Breast epithelium (tissue), 4 donors: ENCODE data around the gene ATG5. TPM values are rescaled to one million over a fixed set of nuclear protein-coding genes. Genes with fewer than 3 reads are reported as not detected.

ENCODE experiments used
- DNase-seq, 2 donors: peaks; one replicate each; pipeline ENCODE4 v3.0.0-alpha.2; 2019; ENCODE audit warnings: low spot score in 2 of 2
- H3K27ac ChIP-seq, 2 donors: fragments of 200-600 bp; sonication (generic) in 1 of 2; one replicate each; pipeline ENCODE4 v1.5.1; 2016 to 2019; ENCODE audit warnings: mild to moderate bottlenecking in 1 of 2
- H3K27me3 ChIP-seq, 2 donors: fragments of 200-600 bp; sonication (generic) in 1 of 2; one replicate each; pipeline versions ENCODE4 v1.5.1 to v1.6.0; 2017 to 2019; ENCODE audit warnings: control low read depth in 1 of 2, mild to moderate bottlenecking in 1 of 2
- H3K36me3 ChIP-seq: fragments of 200-600 bp; one replicate; pipeline ENCODE4 v1.5.1; 2019
- H3K4me1 ChIP-seq, 2 donors: fragments of 200-600 bp; sonication (generic); one replicate each; pipeline ENCODE4 v1.5.1; 2016 to 2019; ENCODE audit warnings: control low read depth in 1 of 2
- H3K4me3 ChIP-seq, 3 donors: fragments of 200-600 bp; sonication (generic); 1 replicate in 2 of 3; 2 replicates in 1 of 3; pipeline ENCODE4 v1.5.1; 2016 to 2019; ENCODE audit warnings: mild to moderate bottlenecking in 3 of 3, moderate library complexity in 2 of 3
- H3K9me3 ChIP-seq, 2 donors: fragments of 200-600 bp; sonication (generic) in 1 of 2; one replicate each; pipeline ENCODE4 v1.5.1; 2016 to 2019; ENCODE audit warnings: control low read depth in 1 of 2
- POLR2A ChIP-seq: fragments of 450-650 bp; IDR thresholded peaks from one replicate; pipeline ENCODE4 v1.6.1; 2016; ENCODE audit warnings: antibody characterized with exemption, mild to moderate bottlenecking, moderate library complexity
- POLR2AphosphoS5 ChIP-seq, 3 donors: sonication (generic); formaldehyde crosslinking; IDR thresholded peaks; one replicate each; pipeline ENCODE4 v1.6.1; 2017; ENCODE audit warnings: antibody characterized with exemption in 3 of 3
- intact Hi-C: fragments of 100-400 bp; cut with DNase I; formaldehyde crosslinking; loops from one replicate; pipeline ENCODE4 v1.15.1; 2023; ENCODE audit warnings: low total_unique reads
- total RNA-seq, 3 donors: library from RNA; depleted of rRNA; stranded (reverse); fragments of >200 nt; gene quantifications; one replicate each; pipeline ENCODE4 v1.1.0, GENCODE V29; 2016
- TF ChIP-seq, protein P1 (sequence below), 3 donors: fragments of 450-650 bp; IDR thresholded peaks; one replicate each; pipeline ENCODE4 v1.5.1; 2016 to 2017; ENCODE audit warnings: antibody characterized with exemption in 3 of 3, mild to moderate bottlenecking in 3 of 3, moderate library complexity in 3 of 3

ATG5 gene
- total RNA-seq, 3 donors from 2014 or later = 35.8 to 51.1 (median 45.9) TPM

DNA sequence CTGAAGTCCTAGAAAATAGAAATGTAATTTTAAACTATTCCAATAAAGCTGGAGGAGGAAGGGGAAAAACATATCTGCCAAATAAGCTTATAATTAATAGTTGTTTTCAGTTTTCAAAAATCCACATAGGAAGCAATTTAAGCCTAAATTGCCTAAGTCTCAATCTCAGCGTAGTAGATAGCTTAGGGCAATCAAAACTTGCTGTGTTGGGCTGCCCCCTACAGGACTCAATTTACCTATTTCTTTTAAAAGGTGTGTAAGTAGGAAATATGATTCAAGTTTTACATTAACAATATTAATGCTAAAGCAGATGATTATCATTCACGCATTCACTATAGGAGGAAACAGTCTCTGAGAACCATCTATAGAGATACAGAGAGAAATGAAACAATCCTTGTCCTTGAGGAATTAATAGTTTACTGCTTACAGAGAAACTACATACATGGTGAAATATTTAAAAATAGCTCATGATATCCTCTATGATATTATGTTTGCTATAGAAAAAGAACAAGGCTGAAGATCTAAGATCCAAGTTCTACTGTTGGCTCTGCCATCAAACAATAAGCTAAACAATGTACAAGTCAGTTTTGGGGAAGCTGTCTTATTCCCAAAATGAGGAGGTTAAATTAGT, 102.1 kb downstream of the ATG5 start:
- TF ChIP-seq, protein P1, sequence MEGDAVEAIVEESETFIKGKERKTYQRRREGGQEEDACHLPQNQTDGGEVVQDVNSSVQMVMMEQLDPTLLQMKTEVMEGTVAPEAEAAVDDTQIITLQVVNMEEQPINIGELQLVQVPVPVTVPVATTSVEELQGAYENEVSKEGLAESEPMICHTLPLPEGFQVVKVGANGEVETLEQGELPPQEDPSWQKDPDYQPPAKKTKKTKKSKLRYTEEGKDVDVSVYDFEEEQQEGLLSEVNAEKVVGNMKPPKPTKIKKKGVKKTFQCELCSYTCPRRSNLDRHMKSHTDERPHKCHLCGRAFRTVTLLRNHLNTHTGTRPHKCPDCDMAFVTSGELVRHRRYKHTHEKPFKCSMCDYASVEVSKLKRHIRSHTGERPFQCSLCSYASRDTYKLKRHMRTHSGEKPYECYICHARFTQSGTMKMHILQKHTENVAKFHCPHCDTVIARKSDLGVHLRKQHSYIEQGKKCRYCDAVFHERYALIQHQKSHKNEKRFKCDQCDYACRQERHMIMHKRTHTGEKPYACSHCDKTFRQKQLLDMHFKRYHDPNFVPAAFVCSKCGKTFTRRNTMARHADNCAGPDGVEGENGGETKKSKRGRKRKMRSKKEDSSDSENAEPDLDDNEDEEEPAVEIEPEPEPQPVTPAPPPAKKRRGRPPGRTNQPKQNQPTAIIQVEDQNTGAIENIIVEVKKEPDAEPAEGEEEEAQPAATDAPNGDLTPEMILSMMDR (IDR thresholded peaks at IDR 0.05) = peak; percentile 44 to 68 (median 60)
- no peak for TF ChIP-seq POLR2AphosphoS5 (IDR thresholded peaks at IDR 0.05)
- Histone ChIP-seq H3K4me3 (no peak overlapping the region), H3K4me1 (no peaks in the 10 kb centered on the region), H3K27ac (no peak overlapping the region), H3K27me3 (no peaks in the 10 kb centered on the region), H3K36me3 (no peaks in the 10 kb centered on the region), H3K9me3 (no peaks in the 10 kb centered on the region)
- intact Hi-C loops = no loop called here
- peak in 1 of 2 donors; percentile 48 for DNase-seq

DNA sequence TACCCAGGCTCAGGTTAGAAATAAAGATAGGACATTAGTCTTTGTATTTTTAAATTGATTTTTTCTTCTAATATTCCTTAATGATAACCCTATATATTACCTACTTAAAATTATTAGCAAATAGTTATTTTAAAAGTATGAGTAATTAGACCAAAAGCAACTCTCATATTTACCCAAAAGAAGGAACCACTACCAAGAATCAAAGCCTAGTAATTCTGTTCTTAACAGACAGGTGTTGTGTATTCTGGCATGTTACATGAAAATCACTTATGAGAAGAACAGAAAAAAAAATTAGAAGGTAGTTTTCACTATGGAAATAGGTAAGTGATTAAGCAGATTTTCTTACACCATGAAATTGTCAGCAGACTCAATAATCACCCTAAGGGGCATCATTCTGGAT, 105.1 kb downstream of the ATG5 start:
- no peaks in the 10 kb centered on the region for H3K27me3 ChIP-seq
- no peak for DNase-seq
- intact Hi-C loops = no loop called here
- no peaks in the 10 kb centered on the region for H3K4me1 ChIP-seq
- H3K4me3 ChIP-seq = no peak overlapping the region
- no peak overlapping the region for H3K27ac ChIP-seq
- no peak for TF ChIP-seq POLR2A
- TF ChIP-seq, protein P1 (IDR thresholded peaks at IDR 0.05) = no peak
- TF ChIP-seq POLR2AphosphoS5 (IDR thresholded peaks at IDR 0.05) = no peak
- no peaks in the 10 kb centered on the region for H3K36me3 ChIP-seq
- no peaks in the 10 kb centered on the region for H3K9me3 ChIP-seq

DNA sequence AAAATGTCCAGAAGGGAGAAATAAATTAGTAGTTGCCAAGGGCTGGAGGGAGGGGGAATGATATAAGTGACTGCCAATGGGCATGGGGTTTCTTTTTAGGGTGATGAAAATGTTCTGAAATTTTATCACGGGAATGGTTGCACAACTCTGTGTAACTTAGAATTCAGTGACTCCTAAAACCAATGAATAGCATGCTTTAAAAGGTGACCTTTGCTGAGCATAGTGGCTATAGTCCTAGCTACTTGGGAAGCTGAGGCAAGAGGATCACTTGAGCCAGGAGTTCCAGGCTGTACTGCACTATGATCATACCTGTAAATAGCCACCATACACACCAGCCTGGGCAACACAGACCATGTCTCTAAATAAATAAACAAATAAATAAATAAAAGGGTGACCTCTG, 109.0 kb downstream of the ATG5 start:
- H3K27me3 ChIP-seq = no peaks in the 10 kb centered on the region
- no peak overlapping the region for H3K27ac ChIP-seq
- no peaks in the 10 kb centered on the region for H3K9me3 ChIP-seq
- DNase-seq = no peak
- intact Hi-C loops = no loop called here
- no peaks in the 10 kb centered on the region for H3K4me1 ChIP-seq
- no peaks in the 10 kb centered on the region for H3K36me3 ChIP-seq
- H3K4me3 ChIP-seq = no peak overlapping the region
- TF ChIP-seq, protein P1 (IDR thresholded peaks at IDR 0.05) = no peak
- TF ChIP-seq POLR2A (no peak), POLR2AphosphoS5 (IDR thresholded peaks at IDR 0.05) (no peak)

DNA sequence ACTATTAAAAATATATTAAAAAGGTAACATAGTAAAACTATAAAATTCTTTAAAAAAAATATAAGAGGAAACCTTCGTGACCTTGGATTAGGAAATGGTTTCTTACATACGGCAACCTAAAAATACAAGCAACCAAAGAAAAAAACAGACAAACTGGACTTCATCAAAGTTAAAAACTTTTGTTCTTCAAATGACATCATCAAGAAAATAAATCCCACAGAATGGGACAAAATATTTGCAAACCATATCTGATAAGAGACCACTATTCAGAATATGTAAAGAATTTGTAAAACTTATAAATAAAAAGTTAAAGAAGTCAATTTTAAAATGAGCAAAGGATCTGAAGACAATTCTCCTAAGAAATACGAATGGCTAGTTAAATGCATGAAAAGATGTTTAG, 110.0 kb downstream of the ATG5 start:
- intact Hi-C loops = no loop called here
- Histone ChIP-seq H3K4me3 (no peak overlapping the region), H3K27me3 (no peaks in the 10 kb centered on the region), H3K9me3 (no peaks in the 10 kb centered on the region), H3K4me1 (no peaks in the 10 kb centered on the region), H3K27ac (no peak overlapping the region), H3K36me3 (no peaks in the 10 kb centered on the region)
- TF ChIP-seq POLR2AphosphoS5 (IDR thresholded peaks at IDR 0.05) = no peak
- TF ChIP-seq POLR2A = no peak
- TF ChIP-seq, protein P1 (IDR thresholded peaks at IDR 0.05) = no peak
- no peak for DNase-seq

DNA sequence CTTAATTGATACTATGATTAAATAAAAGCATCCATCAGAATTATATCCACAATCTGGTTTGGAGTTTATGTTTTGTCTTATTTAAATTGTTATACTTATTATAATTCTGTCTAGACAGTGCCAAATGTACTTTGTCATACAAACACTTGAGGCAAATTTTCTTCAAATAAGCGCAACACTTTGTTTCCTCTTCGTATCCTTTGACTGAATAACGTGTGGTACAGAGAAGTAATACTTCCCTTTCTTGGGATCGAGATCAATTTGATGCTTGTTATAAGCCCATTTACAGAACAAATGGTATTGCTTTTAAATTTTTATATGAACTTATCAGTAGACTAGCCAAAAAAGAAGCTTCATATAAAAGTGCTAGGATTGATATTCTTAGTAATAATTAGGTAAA, 111.0 kb downstream of the ATG5 start:
- DNase-seq = no peak
- no peaks in the 10 kb centered on the region for H3K36me3 ChIP-seq
- no peak overlapping the region for H3K27ac ChIP-seq
- no peak overlapping the region for H3K4me3 ChIP-seq
- no peaks in the 10 kb centered on the region for H3K27me3 ChIP-seq
- no peaks in the 10 kb centered on the region for H3K4me1 ChIP-seq
- intact Hi-C loops = no loop called here
- TF ChIP-seq, protein P1 (IDR thresholded peaks at IDR 0.05) = no peak
- TF ChIP-seq POLR2A (no peak), POLR2AphosphoS5 (IDR thresholded peaks at IDR 0.05) (no peak)
- H3K9me3 ChIP-seq = no peaks in the 10 kb centered on the region
